Mesothelial cell of epicardium (in vitro differentiated cells): Measurements from ENCODE around the gene FAM83F. TPM values are rescaled to one million over a fixed set of nuclear protein-coding genes. Genes with fewer than 3 reads are reported as not detected.

Experiments
- DNase-seq, 2 experiments: peaks; one replicate each; pipeline ENCODE4 v3.0.0; 2021; ENCODE audit warnings: low spot score in 2 of 2; ENCODE audit not compliant: unreplicated experiment in 2 of 2
- H3K27ac Mint-ChIP-seq: 2 replicates; pipeline ENCODE4 v1.8.0; 2021; ENCODE audit warnings: mixed read lengths
- H3K27me3 Mint-ChIP-seq: 2 replicates; pipeline ENCODE4 v1.8.0; 2021; ENCODE audit warnings: low read depth, mixed read lengths
- H3K36me3 Mint-ChIP-seq: 2 replicates; pipeline ENCODE4 v1.8.0; 2021; ENCODE audit warnings: mixed read lengths
- H3K4me1 Mint-ChIP-seq: 2 replicates; pipeline ENCODE4 v1.8.0; 2021; ENCODE audit warnings: mixed read lengths
- H3K4me3 Mint-ChIP-seq: 2 replicates; pipeline ENCODE4 v1.8.0; 2021; ENCODE audit warnings: mild to moderate bottlenecking, moderate library complexity, mixed read lengths
- H3K9me3 Mint-ChIP-seq: 2 replicates; pipeline ENCODE4 v1.8.0; 2021; ENCODE audit warnings: mixed read lengths
- total RNA-seq: library from RNA; stranded (reverse); gene quantifications from 3 replicates; pipeline ENCODE4 v1.2.1, GENCODE V29; 2021
- TF ChIP-seq, protein P1 (sequence below): fragments of 200-600 bp; sonication (generic); IDR thresholded peaks from one replicate; pipeline ENCODE4 v1.5.0; 2021; ENCODE audit warnings: antibody characterized with exemption; ENCODE audit not compliant: unreplicated experiment

The FAM83F gene
- total RNA-seq, 1 donor from 2014 or later: 8.0 TPM

DNA sequence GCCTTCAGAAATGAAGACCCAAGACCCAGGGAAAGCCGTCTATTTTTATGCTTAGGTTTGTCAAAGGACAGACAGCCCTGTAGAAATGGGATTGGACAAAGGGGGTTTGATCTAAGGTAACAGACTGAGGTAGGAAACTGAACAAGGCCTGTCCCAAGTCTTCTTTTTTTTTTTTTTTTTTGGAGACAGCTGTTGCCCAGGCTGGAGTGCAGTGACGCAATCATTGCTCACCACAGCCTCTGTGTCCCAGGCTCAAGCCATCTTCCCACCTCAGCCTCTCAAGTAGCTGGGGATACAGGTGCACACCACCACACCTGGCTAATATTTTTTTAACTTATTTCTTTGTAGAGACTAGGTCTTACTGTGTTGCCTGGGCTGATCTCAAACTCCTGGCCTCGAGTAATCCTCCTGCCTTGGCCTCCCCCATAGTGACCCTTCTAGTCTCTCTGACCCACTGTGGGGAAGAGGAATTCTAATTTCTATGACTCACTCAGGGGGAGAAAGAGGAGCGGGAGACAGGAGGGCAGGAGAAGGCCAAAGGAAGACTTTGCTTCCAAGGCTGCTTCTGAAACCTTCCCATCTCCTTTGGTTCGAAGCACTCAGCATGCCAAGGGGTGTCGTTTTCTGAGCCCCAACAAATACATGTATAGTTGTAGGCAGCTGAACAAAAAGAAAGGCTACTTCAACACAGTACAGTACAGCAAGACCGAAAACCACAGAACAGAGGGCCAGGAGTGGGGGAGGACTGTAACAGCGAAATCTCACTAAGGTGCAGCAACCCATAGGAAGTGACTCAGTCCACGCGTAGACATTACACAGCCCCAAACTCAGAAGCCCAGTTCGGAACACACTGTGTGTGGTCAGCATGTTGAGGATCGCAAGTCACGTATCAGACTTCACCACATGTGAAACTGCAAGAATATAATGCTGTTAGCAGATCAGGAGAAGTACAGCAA lies 33.7 kb upstream of the FAM83F start:
- Mint-ChIP-seq H3K27me3 (peaks cover 17% of the 10 kb centered on the region), H3K27ac (no peak overlapping the region), H3K9me3 (no peaks in the 10 kb centered on the region), H3K36me3 (no peaks in the 10 kb centered on the region), H3K4me3 (no peak overlapping the region), H3K4me1 (peaks cover 6% of the 10 kb centered on the region)
- DNase-seq: no peak
- TF ChIP-seq, protein P1, sequence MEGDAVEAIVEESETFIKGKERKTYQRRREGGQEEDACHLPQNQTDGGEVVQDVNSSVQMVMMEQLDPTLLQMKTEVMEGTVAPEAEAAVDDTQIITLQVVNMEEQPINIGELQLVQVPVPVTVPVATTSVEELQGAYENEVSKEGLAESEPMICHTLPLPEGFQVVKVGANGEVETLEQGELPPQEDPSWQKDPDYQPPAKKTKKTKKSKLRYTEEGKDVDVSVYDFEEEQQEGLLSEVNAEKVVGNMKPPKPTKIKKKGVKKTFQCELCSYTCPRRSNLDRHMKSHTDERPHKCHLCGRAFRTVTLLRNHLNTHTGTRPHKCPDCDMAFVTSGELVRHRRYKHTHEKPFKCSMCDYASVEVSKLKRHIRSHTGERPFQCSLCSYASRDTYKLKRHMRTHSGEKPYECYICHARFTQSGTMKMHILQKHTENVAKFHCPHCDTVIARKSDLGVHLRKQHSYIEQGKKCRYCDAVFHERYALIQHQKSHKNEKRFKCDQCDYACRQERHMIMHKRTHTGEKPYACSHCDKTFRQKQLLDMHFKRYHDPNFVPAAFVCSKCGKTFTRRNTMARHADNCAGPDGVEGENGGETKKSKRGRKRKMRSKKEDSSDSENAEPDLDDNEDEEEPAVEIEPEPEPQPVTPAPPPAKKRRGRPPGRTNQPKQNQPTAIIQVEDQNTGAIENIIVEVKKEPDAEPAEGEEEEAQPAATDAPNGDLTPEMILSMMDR: no peak

DNA sequence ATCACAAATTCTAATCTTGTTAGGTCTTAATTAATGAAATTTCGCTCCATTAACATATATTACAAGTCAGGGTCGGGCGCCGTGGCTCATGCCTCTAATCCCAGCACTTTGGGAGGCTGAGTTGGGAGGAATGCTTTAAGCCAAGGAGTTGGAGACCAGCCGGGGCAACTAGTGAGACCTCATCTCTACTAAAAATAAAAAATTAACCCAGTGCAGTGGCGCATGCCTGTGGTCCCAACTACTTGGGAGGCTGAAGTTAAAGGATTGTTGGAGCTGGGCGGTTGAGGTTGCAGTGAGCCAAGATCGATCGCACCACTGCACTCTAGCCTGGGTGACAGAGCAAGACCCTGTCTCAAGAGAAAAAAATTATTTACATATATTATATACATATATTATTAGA lies 32.7 kb upstream of the FAM83F start:
- DNase-seq: no peak
- no peaks in the 10 kb centered on the region for H3K36me3 Mint-ChIP-seq
- TF ChIP-seq, protein P1: no peak

DNA sequence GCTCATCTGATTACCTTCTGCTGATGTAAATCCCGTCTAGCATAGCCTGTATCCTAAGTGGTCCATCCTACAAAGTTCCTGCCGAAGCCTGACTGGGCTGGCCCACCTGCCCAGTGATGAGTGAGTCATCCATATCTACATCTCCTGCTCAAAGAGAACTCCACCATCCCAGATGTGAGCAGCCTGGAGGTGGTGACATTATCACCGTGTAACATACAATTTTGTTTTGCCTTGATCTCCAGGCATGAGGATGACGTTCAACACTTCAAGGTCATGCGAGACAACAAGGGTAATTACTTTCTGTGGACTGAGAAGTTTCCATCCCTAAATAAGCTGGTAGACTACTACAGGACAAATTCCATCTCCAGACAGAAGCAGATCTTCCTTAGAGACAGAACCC lies 29.0 kb upstream of the FAM83F start:
- no peak overlapping the region for H3K4me3 Mint-ChIP-seq
- no peak overlapping the region for H3K27ac Mint-ChIP-seq
- TF ChIP-seq, protein P1: no peak
- H3K36me3 Mint-ChIP-seq: no peaks in the 10 kb centered on the region
- H3K27me3 Mint-ChIP-seq: peaks cover 18% of the 10 kb centered on the region
- peaks cover 5% of the 10 kb centered on the region for H3K4me1 Mint-ChIP-seq
- no peaks in the 10 kb centered on the region for H3K9me3 Mint-ChIP-seq
- no peak for DNase-seq

More for the DNA sequence above, 32.7 kb upstream of the FAM83F start:
- Mint-ChIP-seq H3K27me3 (peaks cover 20% of the 10 kb centered on the region), H3K27ac (no peak overlapping the region), H3K4me1 (peaks cover 6% of the 10 kb centered on the region), H3K9me3 (no peaks in the 10 kb centered on the region), H3K4me3 (no peak overlapping the region)

GRCh38 chr22:39966470-39966869 lies 28.3 kb upstream of the FAM83F start:
- Mint-ChIP-seq H3K27me3 (peaks cover 22% of the 10 kb centered on the region), H3K36me3 (no peaks in the 10 kb centered on the region), H3K27ac (no peak overlapping the region), H3K4me3 (no peak overlapping the region), H3K9me3 (no peaks in the 10 kb centered on the region), H3K4me1 (peaks cover 5% of the 10 kb centered on the region)
- no peak for DNase-seq
- TF ChIP-seq, protein P1: no peak

DNA sequence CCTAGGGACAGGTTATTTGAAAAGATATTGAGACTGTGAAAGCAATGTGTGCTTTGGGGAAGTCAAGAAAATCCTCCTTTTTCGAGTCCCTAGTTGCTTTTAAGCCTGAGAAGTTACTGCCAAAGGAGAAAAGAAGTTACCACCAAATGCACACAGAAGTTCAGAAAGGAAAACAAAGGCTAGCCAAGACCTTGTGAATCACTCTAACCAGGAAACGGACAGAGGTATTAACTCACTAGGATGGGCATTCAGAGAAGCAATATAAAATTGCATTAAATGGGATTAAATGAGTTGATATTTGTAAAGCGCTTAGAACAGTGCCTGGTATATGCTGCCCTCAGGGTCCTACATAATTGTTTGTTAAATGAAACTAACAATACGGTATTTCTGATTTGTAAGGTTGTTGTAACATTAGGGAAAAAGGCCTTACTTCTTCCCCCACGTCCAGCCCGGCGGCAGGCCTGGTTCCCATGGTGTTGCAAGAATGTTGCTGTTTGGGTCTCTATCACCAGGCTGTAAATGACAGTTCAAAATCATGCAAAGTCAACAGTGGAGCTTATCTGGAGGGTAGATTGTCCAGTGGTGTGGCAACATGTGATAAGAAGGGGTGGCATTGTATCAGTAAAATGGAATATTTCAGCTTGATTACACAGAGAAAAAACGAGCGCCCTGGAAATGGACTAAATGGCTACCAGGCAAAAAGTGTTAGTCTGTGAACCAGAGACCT lies 27.5 kb upstream of the FAM83F start:
- Mint-ChIP-seq H3K27me3 (peaks cover 29% of the 10 kb centered on the region), H3K4me1 (peaks cover 5% of the 10 kb centered on the region), H3K36me3 (no peaks in the 10 kb centered on the region), H3K4me3 (no peak overlapping the region), H3K9me3 (no peaks in the 10 kb centered on the region), H3K27ac (no peak overlapping the region)
- no peak for DNase-seq
- TF ChIP-seq, protein P1: no peak
